ENCODE results near the gene MYOZ3. TPM values are rescaled to one million over a fixed set of nuclear protein-coding genes. Genes with fewer than 3 reads are reported as not detected.
A peak's percentile ranks its signal among the peaks of the same experiment; 100 is the strongest.

MYOZ3 gene
- total and polyA plus RNA-seq, 12 donors, result 0.12 to 1.9 (median 0.45) TPM; not detected in 1

DNA sequence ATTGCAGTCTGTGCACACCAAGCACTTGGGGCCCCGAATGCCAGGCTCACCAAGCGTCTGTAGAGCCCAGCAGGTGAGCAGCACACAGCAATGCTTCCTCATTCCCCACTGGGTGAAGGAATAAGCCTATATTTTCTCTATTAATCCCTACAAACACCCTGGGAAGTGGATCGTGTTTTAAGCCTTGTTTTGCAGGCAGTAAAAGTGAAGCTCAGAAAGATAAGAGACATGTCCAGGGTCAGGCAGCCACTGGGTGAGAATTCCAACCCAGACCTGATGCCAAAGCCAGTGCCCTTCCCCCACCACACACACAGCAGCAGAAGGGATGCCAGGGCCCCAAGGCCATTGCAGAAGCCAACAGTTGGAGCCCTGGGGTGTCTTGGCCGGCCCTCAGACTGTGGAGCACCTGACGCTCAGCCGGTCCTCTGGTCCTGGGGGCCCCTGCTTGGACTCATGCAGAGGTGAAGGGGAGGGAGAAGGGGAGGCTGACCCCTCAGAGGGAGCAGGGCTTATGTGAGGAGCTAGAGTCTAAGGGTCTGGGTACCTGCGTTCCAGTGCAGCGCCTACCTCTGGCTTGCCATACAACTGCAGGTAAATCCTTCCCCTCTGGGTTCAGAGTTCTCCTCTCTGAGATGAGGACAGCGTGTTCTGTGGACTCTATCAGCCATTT is 46.9 kb upstream of the MYOZ3 start:
- TF ChIP-seq, protein P1, sequence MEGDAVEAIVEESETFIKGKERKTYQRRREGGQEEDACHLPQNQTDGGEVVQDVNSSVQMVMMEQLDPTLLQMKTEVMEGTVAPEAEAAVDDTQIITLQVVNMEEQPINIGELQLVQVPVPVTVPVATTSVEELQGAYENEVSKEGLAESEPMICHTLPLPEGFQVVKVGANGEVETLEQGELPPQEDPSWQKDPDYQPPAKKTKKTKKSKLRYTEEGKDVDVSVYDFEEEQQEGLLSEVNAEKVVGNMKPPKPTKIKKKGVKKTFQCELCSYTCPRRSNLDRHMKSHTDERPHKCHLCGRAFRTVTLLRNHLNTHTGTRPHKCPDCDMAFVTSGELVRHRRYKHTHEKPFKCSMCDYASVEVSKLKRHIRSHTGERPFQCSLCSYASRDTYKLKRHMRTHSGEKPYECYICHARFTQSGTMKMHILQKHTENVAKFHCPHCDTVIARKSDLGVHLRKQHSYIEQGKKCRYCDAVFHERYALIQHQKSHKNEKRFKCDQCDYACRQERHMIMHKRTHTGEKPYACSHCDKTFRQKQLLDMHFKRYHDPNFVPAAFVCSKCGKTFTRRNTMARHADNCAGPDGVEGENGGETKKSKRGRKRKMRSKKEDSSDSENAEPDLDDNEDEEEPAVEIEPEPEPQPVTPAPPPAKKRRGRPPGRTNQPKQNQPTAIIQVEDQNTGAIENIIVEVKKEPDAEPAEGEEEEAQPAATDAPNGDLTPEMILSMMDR (IDR thresholded peaks at IDR 0.05), result peak in 5 of 6 experiments; percentile 13 to 29 (median 14)
- peak in 1 of 2 donors; percentile 19 for TF ChIP-seq POLR2A (IDR thresholded peaks at IDR 0.05)
- Histone ChIP-seq H3K4me3 (no peak overlapping the region), H3K9me3 (replicated peaks in 1 of 3) (no peaks in the 10 kb centered on the region), H3K27ac (peak overlapping the region in 4 of 5 donors; percentile 77 to 95 (median 85)), H3K36me3 (replicated peaks in 1 of 2) (no peaks in the 10 kb centered on the region), H3K4me1 (replicated peaks in 1 of 2) (peaks cover 43 to 70% of the 10 kb centered on the region in 2 donors), H3K27me3 (no peaks in the 10 kb centered on the region)
- DNase-seq, result peak; percentile 70 to 93 (median 91)
- WGBS, 4 donors, result 47 to 54% (median 48%) methylated on average over 7 to 9 of the region's 9 CpGs
- intact Hi-C loops (cut with DNase I), result no loop called here

DNA sequence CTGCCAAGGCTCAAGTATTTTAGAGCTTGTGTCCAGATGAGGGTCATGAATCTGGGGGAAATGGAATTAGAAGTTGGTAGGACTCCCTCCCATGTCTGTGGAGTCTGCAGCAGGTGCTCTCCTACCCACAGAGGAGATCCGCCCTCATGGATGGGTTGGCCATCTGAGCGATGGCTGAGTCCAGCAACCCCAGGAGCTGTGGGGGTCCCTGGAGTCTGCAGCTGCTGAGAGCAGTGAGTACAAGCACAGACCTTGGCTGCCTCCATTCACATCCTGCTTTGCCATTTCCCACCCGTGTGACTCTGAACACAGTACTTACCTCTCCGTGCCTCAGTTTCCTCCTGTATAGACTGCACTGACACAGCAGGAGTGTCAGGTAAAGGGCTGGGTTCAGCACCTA is 46.4 kb upstream of the MYOZ3 start:
- Histone ChIP-seq H3K36me3 (replicated peaks in 1 of 2) (no peaks in the 10 kb centered on the region), H3K27ac (peak overlapping the region in 4 of 5 donors; percentile 77 to 95 (median 85)), H3K9me3 (replicated peaks in 1 of 3) (no peaks in the 10 kb centered on the region), H3K4me1 (replicated peaks in 1 of 2) (peaks cover 43 to 74% of the 10 kb centered on the region in 2 donors), H3K27me3 (no peaks in the 10 kb centered on the region), H3K4me3 (no peak overlapping the region)
- TF ChIP-seq POLR2A (IDR thresholded peaks at IDR 0.05), result no peak
- TF ChIP-seq, protein P1 (IDR thresholded peaks at IDR 0.05), result no peak
- DNase-seq, result no peak
- intact Hi-C loops (cut with DNase I), result no loop called here
- WGBS, 4 donors, result 58 to 73% (median 68%) methylated on average over 3 to 4 of the region's 4 CpGs

DNA sequence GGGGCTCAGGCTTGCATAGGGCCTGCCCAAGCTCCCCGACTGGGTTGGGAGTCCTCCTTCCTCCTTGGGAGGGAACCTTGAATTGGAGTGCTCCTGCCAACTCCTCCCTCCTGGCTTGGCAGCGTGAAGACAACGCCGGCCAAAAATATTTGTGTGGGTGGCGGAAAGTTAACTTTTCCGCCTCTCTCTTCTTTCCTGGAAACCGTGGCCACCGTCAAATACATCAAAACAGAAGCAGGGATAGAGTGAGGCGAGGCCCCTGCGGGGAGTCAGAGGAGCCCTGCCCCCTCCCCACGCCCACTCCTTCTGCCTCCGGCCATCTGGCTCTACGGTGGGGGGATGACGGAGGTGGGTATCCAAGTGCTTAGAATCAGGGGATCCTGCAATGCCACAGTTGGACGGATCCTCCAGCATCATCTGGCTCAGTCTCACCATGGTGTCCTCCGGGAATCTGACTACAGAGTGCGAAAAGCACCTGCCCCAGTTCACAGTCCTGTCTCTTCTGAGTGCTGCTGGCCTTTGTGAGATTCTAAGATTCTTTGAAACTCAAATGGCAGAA is 45.8 kb upstream of the MYOZ3 start:
- TF ChIP-seq, protein P1 (IDR thresholded peaks at IDR 0.05), result no peak
- TF ChIP-seq POLR2A (IDR thresholded peaks at IDR 0.05), result no peak
- H3K9me3 ChIP-seq (replicated peaks in 1 of 3), result no peaks in the 10 kb centered on the region
- no peaks in the 10 kb centered on the region for H3K36me3 ChIP-seq (replicated peaks in 1 of 2)
- peaks cover 43 to 74% of the 10 kb centered on the region in 2 donors for H3K4me1 ChIP-seq (replicated peaks in 1 of 2)
- H3K27me3 ChIP-seq, result no peaks in the 10 kb centered on the region
- peak overlapping the region; percentile 77 to 95 (median 86) for H3K27ac ChIP-seq
- H3K4me3 ChIP-seq, result no peak overlapping the region
- WGBS, 4 donors, result 15 to 19% (median 16%) methylated on average over 12 to 17 of the region's 17 CpGs
- intact Hi-C loops (cut with DNase I), result no loop called here
- peak in 6 of 7 donors; percentile 70 to 88 (median 76) for DNase-seq

DNA sequence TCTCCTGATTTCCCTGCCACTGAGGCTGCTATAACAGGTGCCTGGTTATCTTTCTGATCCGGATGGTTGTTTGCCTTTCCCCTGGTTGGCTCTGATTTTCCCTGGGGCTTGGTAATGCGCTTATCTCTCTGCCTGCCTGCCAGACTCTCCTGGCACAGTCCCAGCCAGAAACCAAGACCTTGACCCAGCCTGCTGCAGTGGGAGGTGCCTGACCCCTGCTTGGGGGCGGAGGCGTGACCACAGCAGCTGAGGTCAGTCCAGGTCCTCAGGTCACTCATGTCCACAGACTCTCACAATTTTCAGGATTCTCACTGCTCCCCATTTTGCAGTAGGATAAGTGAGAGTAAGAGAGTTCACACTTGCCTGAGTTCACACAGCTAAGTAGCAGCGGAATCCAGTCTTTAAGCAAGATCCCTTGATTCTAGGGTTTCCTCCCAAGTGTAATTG is 45.0 kb upstream of the MYOZ3 start:
- peak; percentile 84 to 94 (median 94) for DNase-seq
- 5 to 35% (median 20%) methylated on average over 3 to 5 of the region's 5 CpGs for WGBS, 4 donors
- Histone ChIP-seq H3K9me3 (replicated peaks in 1 of 3) (no peaks in the 10 kb centered on the region), H3K4me1 (replicated peaks in 1 of 2) (peaks cover 43 to 74% of the 10 kb centered on the region in 2 donors), H3K27ac (peak overlapping the region; percentile 77 to 95 (median 86)), H3K27me3 (no peaks in the 10 kb centered on the region), H3K4me3 (no peak overlapping the region), H3K36me3 (replicated peaks in 1 of 2) (no peaks in the 10 kb centered on the region)
- intact Hi-C loops (cut with DNase I), result no loop called here
- TF ChIP-seq, protein P1 (IDR thresholded peaks at IDR 0.05), result no peak
- TF ChIP-seq POLR2A (IDR thresholded peaks at IDR 0.05), result no peak
